ENCODE results near the gene EPS8L2.
"Not testable (repeated sequence)": the region's sequence is repeated elsewhere in the genome, so short reads cannot be mapped to it uniquely, and the experiment has no call there.

The EPS8L2 gene
- total RNA-seq, result 5.1 to 8.0 (median 7.1) reads per million in 4 experiments

DNA sequence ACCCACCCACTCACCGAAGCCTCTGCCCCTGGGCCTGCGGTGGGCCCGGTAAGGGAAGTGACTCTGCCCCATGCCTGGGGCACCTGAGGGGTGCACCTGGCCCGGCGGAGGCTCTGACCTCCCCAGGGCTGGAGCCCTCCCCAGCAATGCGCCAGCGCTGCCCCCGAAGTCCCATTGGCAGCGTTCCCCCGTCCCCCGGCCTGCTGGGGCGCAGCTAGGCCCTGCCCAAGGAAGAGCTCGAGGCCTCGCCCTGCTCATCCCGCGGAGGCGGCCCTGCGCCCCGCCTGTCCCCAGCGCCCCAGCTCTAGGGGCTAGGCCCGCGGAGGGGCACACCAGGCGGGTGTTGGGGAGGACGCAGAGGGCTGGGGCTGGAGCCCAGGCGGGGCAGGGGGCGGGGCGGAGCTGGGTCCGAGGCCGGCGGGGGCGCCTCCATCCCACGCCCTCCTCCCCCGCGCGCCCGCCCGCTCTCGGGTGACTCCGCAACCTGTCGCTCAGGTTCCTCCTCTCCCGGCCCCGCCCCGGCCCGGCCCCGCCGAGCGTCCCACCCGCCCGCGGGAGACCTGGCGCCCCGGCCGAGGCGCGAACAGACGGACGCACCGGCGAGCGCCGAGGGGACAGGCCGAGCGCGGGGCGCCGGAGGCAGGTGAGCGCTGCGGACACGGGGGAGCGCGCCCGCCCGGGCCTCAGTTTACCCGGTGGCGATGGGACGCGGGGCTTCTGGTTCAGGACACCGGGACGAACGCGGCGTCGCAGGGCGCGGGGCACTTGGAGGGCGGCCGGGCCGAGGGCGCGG is at the start of gene EPS8L2:
Gene EPS8L2, plus strand, starts transcription at position 586 of the 793 bp plus-strand sequence. CDS start 3,177 bp downstream, outside the sequence.
- DNase-seq, result no peak

DNA sequence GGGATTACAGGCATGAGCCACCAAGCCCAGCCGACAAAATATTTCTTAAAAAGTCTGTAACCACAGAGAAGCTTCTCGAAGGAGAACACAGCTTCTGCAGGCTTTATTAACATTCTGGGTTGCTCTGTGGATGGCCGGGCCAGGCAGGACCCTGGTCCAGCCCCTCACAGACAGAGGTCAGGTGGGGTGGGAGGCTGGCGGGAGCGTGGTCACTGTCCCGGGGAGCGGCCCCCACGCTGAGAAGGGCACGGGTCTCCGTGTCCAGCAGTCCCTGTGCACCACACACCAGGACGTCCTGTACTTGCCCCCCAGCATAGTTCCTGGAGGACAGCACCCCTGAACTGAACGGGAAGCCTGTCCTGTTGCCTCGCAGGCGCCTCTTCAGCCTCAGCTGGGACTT is 49.6 kb upstream of the EPS8L2 start:
- no peak for DNase-seq

DNA sequence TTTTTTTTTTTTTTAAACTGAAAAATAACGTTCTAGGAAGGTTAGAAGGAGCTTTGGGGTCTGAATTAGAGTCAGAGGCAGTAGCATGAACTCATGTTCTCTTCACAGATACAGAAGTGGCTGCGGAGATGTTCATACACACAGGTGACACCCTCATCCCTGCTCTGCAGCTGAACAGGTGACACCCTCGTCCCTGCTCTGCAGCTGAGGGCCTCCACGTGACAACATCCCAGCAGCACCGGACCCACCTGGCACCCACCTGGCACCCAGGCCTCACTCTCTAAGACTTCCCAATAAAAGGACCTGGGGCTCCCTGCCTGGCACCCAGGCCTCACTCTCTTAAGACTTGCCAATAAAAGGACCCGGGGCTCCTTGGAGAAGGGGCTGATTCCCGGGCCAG is 49.2 kb upstream of the EPS8L2 start:
- no peak for DNase-seq

DNA sequence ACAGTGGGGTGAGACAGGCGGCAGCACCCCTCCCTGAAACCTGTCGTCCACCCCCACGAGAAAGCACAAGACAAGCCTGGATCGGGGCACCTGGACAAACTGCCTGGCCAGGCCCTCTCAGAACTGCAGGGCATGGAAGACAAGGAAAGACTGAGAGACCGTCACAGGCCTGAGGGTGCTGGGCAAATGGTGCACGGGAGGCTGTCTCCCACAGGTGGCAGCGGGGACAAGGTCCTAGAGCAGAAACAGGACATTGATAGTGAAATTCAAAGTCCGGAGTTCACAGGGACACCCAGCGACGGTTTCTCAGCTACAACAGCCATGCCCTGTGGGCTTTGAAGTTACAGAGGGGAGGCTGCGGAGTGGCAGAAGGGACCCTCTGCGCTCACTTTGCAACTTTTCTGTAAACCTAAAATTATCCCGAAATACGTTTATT is 48.3 kb upstream of the EPS8L2 start:
- DNase-seq, result no peak

DNA sequence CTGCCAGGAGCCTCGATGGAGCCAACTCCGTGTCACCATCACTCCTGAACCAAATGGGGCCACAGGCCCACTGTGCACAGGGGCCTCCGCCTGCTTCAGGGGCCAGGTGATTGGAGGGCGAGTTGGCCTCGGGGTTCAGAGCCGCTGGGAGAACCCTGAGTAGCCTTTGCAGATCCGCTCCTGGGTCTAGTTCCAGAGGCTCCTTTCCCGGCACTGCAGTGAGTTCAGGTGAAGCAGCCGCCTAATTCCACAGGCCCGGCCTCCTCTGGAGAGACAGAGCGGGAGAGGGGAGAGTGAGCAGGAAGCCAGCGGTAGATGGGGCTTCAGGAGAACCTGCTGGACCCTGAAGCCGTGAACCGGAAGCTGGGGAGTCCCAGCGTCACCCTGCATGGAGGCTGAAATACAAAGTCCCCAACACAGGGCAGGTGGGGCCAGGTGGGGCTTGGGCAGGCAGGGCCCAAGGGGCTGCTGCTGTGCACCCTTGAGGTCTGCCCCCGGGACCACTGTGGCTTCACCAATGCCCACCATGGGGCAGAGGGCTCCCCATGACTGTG is 46.4 kb upstream of the EPS8L2 start:
- no peak for DNase-seq

DNA sequence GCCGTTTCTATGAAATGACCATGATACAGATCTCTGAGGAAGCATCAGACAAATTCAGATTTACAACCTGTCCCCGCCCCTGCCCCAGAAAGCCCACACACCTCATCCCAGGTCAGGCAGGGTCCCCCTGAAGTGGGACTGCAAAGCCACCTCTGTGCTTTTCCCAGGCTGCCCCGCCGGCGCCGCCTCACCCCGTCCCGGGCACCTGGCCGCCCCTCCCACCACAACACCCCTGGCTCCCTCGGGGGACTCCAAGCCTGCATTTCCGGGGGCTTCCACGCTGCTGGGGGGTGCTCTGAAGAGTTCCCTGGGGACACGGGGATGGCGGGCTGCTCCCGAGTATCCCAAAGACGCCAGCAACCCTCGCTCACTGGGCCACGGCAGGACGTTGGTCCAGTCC is 45.8 kb upstream of the EPS8L2 start:
- DNase-seq, result no peak

DNA sequence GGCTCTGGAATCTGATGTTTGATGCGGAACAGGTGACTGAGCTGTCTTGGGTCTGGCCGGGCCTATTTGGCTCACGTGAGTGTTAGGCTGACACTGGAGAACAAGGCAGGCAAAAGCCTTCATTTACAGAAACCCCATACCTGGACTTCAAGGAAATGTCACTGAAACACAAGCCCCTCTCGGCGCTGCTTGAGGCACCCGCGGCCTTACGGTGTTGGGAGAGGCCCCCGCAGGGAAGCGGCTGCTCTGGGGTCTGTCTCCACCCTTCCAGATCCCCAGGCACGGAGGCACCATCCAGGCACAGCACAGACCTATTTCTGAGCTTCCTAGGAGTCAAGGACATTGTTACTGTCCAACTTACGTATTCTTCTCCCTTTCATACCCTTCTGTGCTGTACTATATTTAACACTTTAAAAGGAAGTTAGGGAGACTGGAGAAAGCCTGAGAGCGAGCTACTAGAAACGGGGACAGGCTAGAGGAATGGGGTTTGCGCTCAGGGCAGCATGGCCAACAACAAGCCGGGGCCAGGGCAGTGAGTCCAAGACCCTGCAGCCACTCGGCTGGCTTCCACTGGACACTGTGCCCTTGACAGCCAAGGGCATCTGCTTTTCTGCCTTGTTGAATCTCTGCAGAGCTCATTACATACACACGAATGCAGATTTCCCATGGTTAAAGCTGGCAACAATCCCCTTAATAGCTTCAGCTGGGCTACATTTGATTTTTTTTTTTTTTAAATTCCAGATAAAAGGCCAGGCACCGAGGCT is 45.2 kb upstream of the EPS8L2 start:
- DNase-seq, result no peak

DNA sequence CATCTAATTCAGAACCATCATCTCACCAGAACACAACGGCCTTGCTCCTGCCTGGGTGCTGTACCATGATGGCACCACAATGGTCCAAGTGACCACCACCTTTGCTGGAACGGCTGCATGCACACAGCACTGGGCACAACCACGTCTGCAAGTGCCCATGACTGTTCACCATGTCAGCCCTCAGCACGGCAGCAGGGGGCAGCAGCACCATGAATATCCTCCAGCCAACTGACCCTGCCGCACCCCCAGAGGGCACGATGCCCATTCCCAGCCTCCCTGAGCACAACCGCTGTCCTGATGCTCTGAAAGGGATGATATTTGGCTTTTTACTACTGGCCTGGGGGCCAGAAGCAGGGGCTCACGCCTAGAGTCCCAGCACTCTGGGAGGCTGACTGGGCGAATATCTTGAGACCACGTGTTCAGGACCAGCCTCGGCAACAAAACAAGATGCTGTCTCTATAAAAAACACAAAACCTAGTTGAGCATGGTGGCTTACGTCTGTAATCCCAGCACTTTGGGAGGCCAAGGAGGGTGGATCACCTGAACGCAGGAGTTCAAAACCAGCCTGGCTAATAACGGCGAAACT is 43.2 kb upstream of the EPS8L2 start:
- peak; percentile 7 for DNase-seq

DNA sequence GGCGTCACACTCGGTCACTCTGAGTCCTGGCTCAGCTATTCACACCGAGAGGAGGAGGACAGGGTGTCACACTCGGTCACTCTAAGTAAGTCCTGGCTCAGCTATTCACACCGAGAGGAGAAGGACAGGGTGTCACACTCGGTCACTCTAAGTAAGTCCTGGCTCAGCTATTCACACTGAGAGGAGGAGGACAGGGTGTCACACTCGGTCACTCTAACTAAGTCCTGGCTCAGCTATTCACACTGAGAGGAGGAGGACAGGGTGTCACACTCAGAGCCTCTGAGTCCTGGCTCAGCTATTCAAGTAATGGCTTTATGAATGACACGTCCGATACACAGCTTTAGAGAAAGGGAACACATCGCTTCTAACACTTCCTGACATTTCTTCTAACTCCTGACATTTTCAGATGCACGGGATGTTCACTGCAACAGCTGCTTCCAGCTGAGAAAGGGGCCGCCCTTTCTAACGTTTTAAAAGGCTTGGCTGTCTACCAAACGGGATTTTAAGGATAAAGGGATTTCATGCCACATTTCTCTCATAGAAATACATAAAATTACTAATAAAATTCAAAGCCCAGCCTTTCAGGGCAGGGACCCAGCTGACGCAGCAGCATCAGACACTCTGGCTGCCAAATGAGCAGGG is 40.8 kb upstream of the EPS8L2 start:
- DNase-seq, result no peak

DNA sequence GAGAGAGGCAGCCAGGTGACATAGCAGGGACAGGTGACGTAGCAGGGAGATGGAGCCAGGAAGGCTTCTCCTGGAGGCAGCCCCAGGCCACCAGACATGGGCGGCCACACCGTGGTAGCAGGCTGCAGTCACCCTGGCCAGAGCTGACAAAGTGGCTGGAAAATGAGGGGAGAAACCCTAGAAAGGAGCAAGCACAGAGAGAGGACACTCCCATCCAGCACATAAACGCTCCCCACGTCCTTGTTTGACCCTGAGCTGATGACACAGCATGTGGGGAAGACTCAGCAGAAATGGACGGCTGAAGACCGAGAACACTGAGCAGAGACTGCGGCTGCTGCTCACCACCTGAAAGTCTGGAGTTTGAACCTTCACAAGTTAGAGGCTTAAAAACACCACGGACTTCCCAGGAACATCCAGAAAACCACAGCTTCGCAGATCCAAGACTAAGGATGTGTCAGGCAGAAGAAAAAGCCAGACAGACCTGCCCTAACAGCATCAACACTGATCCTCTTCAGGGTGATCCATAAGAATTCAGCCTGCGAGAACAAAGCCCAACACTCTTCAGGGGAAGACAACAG is 40.2 kb upstream of the EPS8L2 start:
- no peak for DNase-seq

DNA sequence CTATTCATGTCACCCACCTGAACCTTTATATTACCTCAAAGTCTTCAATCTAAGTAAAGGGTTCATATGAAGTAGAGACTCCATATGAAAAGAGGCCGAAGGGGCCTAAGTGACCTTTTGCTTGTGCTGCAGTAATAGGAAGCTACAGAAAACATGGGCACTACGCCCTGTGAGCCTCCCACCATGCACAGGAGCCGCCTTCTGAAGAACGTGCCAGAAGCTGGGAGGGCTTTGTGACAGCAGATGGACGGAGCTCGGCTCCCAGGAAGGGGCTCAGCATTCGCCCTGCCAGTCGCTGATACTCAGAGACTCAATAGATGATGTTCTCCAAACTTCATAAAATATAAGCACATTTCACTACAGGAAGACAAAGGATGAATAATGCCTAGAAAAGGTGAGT is 32.2 kb upstream of the EPS8L2 start:
- DNase-seq, result no peak

DNA sequence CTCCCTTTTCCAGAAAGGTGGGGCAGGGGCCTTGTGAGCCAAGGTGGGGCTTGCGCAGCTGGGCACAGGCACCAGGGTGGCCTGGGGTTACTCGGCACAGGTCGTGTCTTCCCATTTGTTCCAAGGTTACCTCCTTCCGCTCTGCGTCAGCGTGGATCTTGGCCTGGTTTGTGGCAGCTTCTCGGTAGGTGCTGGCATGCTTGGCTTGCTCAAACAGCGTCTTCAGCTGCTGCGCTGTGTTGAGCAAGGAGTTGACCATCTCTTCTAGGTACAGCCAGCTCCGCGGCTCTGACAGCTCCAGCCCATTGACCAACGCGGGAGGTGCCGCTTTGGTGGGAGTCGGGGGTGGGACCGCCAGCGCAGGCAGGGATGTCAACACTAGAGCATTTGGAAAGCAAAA is 31.6 kb upstream of the EPS8L2 start:
- DNase-seq, result no peak

DNA sequence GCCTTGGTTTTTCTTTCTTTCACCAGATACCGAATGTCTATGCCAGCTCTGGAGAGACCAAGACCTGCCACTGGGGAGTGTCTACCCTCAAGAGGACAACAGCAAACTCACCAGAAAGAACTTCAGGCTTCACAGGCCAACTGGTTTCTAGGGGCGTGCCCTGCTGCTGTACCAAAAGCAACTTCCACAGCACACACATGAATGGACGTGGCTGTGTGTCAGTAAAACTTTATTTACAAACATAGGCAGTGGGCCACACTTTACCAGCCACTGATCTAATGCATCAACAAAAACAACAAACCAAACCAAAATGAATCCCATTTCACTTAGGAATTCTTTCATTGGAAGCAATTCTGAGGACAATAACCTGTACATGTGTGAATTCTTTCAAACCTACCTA is 27.7 kb upstream of the EPS8L2 start:
- no peak for DNase-seq

DNA sequence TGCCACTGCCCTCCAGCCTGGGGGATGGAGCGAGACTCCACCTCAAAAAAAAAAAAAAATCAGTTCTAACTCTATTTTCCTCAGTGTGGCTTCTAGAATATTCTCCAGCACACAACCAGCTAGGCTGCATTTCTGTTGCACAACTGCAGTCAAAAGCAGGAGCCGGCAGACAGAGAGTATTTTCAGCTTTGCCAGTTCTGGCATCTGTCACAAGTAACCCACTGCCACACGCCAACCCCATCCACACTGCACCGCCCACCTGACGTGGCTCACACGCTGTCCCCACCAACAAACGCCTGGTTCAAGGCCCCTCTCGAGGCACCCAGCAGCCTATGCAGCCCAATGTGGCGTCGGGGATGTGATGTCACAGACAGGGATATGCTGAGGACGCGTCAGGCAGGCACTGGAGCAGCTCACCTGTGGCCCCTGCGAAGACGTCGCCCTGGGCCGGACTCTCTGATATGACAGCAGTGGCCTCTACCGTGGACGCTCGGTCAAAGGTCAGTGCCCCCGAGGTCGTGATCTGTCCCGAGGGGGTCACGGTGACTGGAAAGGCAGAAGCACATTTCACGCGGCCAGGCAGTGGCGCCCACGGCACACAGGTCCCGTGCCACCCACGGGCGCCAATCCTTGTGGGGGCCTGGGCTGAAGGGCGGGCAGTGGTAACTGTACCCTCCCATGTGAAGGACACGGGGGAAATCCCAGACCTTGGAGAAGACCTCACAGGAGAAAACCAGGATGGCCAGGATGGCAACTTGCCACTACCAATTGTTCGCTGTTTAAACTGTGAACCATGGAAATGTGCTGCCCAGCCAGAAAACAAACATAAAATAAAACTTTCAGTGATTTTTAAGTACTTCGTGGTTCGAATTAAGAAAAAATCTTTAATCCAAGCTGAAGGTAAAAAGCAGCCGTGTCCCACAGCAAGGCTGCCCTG is 26.5 kb upstream of the EPS8L2 start:
- no peak for DNase-seq

DNA sequence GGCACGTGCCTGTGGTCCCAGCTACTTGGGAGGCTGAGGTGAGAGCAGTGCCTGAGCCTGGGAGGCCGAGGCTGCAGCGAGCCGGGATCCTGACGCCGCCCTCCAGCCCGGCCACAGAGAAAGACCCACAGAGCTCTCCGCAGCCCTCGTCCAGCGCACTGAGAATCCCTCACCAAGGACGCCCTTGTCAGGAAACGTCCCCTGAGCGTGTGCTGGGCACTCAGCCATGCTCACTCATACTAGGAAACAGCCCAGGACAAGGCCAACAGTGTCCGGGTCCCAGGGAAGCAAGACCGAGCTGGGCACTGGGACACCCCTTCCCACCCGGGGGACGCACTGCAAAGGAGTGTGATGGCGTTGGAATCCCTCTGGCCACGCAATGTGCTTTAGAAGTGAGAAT is 25.6 kb upstream of the EPS8L2 start:
- DNase-seq, result no peak

DNA sequence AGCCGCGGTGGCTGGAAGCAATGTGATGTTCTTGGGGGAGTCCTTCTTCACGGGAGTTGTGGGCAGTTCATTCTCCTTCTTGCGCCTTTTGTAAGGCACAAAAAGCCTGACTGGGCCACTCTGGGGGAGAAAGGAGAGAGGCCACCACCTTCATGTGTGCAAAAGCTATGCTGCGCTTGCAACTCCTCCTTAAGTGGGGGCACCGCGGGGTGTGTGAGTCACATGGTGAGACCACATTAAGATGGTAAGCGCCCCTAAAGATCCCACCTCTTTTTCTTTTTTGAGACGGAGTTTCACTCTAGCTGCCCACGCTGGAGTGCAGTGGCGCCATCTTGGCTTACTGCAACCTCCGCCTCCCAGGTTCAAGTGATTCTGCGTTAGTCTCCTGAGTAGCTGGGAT is 25.1 kb upstream of the EPS8L2 start:
- DNase-seq, result no peak

DNA sequence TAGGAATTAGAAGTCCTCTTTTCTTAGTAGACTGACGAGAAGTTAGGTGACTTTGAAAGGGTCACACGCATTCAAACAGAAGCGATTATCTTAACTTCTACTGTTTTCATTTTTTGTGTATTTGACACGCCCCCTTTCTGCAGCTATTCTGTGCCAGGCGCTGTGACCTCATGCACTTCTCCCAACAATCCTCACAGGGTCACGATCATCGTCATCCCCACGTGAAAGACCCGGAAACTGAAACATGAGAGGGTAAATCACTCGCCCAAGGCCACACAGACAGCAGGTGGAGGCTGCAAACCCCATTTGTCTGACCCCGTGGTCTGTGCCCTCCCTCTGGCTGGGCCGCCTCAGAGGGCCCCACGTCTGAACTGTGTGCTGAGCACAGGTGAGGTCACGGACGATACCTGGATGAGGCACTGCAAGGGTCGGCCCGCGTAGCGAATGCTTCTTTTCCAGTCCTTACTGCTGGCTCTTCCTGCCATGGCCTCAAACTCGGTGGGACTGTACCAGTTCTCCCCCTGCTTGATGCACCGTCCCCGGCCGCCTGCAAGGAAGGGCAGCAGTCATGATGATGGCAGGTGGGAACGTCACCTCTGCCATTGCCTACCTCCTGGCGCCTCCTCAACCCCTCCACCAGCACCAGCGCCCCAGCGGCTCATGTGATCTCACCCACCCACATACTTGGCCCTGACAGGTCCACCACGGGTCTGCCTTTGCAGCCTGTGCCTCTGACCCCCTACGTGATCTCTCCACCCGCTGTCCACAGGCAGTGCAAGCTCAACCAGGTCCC is 19.4 kb upstream of the EPS8L2 start:
- no peak for DNase-seq

DNA sequence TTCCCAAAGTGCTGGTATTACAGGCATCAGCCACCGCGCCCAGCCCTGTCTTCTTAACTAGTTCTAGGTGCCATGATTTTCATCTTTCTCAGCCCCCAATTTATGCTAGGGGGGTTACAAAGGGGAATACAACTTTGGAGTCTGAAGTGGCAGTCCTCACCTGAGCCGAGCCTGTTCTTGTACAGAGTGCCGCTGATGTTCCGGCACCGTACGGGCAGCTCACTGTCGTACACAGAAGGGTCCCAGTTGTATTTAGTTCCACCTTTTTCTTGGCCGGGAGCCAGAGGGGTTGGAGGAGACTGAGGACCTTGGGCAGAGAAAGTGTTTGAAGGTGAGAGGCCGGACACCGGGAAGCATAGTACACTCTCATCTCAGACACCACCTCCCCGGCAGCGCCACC is 18.3 kb upstream of the EPS8L2 start:
- DNase-seq, result no peak

DNA sequence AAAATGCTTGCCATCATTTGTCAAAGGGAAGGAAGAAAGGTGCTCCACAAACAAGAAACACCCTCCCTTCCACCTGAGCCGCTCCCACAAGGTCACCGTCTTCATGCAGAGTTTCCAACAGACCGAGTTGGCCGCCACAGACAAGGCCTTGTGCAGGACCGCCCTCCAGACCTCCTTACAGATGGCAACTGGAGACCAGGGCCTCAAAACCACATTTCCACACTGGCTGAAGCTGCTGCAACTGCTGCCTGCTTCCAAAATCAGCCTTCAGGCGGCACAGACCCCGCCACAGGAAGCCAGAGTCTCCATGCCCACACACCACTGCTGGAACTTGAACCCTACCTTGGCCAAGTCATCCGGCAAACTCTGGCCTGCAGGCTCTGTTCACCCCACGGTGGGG is 17.4 kb upstream of the EPS8L2 start:
- no peak for DNase-seq

DNA sequence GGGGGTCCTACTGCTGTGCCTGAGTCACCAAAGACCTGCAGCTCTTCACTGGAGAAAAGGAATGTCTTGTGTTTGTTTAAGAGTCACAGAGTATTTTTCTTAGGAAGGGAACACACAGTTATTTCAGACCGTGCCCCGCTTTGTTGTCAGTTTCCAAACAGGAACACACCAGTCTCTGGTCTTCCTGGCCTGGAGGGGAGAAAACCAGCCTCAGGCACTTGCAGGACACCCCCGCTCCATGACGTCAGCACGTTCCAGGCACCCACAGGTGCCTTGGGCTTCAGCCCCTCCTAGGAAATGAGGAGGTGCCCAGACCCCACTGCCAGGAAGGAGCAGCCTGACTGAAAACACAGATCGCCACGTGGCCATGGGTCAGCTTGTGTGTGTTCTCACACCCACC is 16.4 kb upstream of the EPS8L2 start:
- no peak for DNase-seq

DNA sequence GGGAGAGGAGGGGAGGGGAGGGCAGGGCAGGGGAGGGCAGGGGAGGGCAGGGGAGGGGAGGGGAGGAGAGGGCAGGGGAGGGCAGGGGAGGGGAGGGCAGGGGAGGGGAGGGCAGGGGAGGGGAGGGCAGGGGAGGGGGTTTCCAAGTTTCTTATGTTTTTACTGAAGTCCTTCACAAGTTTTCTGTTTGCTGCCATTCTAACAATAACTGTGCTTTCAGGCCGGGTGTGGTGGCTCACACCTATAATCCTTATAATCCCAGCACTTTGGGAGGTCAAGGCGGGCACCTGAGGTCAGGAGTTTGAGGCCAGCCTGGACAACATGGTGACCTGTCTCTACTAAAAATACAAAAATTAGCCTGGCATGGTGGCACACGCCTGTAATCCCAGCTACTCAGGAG is 15.8 kb upstream of the EPS8L2 start:
- not testable (repeated sequence) for DNase-seq
